Measurements from ENCODE around the gene NEGR1.

DNA sequence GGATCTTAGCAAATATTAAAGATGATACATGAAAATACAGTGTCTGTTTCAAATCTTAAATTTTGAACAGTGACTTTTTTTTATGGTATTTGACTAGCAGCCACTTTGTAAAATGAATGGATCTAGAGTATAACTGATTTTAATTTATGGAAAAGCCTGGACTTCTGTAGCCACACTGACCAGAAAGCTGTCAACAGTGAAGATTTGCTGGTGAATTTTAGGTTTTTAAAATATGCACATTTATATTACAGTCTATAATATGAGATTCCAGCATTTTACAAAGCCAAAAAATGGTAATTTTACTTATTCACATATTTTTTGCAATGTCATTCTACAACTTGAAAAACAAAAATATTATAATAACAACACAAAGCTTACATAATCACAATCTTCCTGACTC, 131.8 kb downstream of the NEGR1 start:
- TF ChIP-seq CTCF (IDR thresholded peaks at IDR 0.05; ENCODE audit: low read depth, low read length): no peak
- no peak for TF ChIP-seq POLR2A (IDR thresholded peaks at IDR 0.05; ENCODE audit: extremely low read depth, insufficient read length)

All from NB4 (cell line).